Prostate gland (tissue), 2 donors: ENCODE measurements around the gene BICD1. TPM values are rescaled to one million over a fixed set of nuclear protein-coding genes. Genes with fewer than 3 reads are reported as not detected.

Experiments
- DNase-seq: peaks from one replicate; pipeline ENCODE4 v3.0.0-alpha.2; 2019; ENCODE audit warnings: low spot score
- H3K27ac ChIP-seq, 2 donors: fragments of 200-600 bp; sonication (generic); 2 replicates each; pipeline ENCODE4 v1.5.1; 2017 to 2019
- H3K27me3 ChIP-seq: fragments of 200-600 bp; sonication (generic); replicated peaks from 2 replicates; pipeline ENCODE4 v1.5.1; 2019; ENCODE audit not compliant: insufficient read depth
- H3K36me3 ChIP-seq, 2 donors: fragments of 200-600 bp; sonication (generic); 1 replicate in 1 of 2; 2 replicates in 1 of 2; pipeline versions ENCODE4 v1.5.1 to v1.8.1; 2017 to 2019
- H3K4me1 ChIP-seq: fragments of 200-600 bp; sonication (generic); replicated peaks from 2 replicates; pipeline ENCODE4 v1.5.1; 2019
- H3K4me3 ChIP-seq, 2 donors: fragments of 200-600 bp; sonication (generic); 2 replicates each; pipeline ENCODE4 v1.5.1; 2017 to 2019
- H3K9me3 ChIP-seq: fragments of 200-600 bp; sonication (generic); 2 replicates; pipeline ENCODE4 v1.5.1; 2017
- POLR2A ChIP-seq: fragments of 450-650 bp; IDR thresholded peaks from one replicate; pipeline ENCODE4 v1.6.1; 2016; ENCODE audit warnings: antibody characterized with exemption, mild to moderate bottlenecking
- POLR2AphosphoS5 ChIP-seq: sonication (generic); formaldehyde crosslinking; IDR thresholded peaks from one replicate; pipeline ENCODE4 v1.6.1; 2017; ENCODE audit warnings: antibody characterized with exemption
- WGBS: methylation state at CpG from one replicate; pipeline ENCODE4 v1.1.5; 2018; 5-methylcytosine and 5-hydroxymethylcytosine counted together
- intact Hi-C: fragments of 100-400 bp; cut with DNase I; formaldehyde crosslinking; loops from one replicate; pipeline ENCODE4 v1.14.2; 2022
- total RNA-seq, 2 donors: library from RNA; depleted of rRNA; stranded (reverse); fragments of >200 nt; gene quantifications; one replicate each; pipeline ENCODE4 v1.1.0, GENCODE V29; 2016
- TF ChIP-seq, protein P1 (sequence below), 4 experiments: fragments of 200-600 bp in 2 of 4; fragments of 450-650 bp in 2 of 4; sonication (generic) in 2 of 4; IDR thresholded peaks; 1 replicate in 3 of 4; 2 replicates in 1 of 4; pipeline ENCODE4 v1.5.1; 2016 to 2019; ENCODE audit warnings: antibody characterized with exemption in 4 of 4, mild to moderate bottlenecking in 2 of 4, moderate library complexity in 2 of 4

BICD1 gene
- total RNA-seq, 2 donors from 2014 or later: 8.6 to 26.2 TPM

DNA sequence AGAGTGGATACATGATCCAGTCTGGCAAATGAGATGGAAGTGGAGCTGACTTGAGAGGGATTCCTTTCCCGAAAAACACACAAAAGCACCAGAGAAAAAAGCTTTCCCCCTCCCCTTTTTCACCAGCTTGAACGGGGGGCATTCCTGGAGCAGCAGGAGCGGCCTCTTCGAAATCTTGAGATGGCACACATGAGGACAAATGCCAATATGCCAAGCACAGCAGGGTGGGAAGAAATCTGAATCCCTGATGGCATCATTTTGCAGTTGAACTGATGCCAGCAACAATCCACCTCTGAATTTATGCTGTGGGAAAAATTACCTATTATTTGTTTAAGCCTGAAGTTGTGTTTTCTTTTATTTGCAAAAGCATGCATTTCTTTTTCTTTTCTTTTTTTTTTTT is 29.7 kb upstream of the BICD1 start:
- Histone ChIP-seq H3K4me1 (no peaks in the 10 kb centered on the region), H3K27me3 (no peaks in the 10 kb centered on the region), H3K27ac (no peak overlapping the region), H3K36me3 (no peaks in the 10 kb centered on the region), H3K4me3 (no peak overlapping the region), H3K9me3 (no peaks in the 10 kb centered on the region)
- 34% methylated on average over 4 of the region's 4 CpGs for WGBS
- intact Hi-C loops: no loop called here
- no peak for DNase-seq
- TF ChIP-seq POLR2AphosphoS5: no peak
- no peak for TF ChIP-seq POLR2A
- TF ChIP-seq, protein P1, sequence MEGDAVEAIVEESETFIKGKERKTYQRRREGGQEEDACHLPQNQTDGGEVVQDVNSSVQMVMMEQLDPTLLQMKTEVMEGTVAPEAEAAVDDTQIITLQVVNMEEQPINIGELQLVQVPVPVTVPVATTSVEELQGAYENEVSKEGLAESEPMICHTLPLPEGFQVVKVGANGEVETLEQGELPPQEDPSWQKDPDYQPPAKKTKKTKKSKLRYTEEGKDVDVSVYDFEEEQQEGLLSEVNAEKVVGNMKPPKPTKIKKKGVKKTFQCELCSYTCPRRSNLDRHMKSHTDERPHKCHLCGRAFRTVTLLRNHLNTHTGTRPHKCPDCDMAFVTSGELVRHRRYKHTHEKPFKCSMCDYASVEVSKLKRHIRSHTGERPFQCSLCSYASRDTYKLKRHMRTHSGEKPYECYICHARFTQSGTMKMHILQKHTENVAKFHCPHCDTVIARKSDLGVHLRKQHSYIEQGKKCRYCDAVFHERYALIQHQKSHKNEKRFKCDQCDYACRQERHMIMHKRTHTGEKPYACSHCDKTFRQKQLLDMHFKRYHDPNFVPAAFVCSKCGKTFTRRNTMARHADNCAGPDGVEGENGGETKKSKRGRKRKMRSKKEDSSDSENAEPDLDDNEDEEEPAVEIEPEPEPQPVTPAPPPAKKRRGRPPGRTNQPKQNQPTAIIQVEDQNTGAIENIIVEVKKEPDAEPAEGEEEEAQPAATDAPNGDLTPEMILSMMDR (IDR thresholded peaks at IDR 0.05): no peak

DNA sequence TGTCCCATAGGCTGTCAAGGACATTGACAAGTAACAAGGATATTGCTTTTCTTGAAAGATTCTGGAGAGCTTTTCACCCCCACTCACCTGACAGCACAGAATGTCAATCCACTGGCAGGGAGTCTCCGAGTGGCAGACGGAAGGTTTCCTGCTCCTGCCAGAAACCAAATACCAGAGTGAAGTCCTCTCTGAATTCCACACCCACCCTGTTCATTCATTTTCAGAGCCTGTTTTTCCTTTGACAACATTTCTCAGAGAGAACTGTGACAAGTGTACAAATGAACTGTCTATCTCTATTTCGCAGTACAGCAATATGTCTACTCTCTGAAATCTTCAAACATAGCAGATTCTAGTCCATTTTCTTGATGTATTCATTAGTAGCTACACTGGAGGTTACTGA is 26.2 kb upstream of the BICD1 start:
- DNase-seq: no peak
- TF ChIP-seq, protein P1 (IDR thresholded peaks at IDR 0.05): no peak
- no peak for TF ChIP-seq POLR2A
- no peak for TF ChIP-seq POLR2AphosphoS5
- intact Hi-C loops: no loop called here

DNA sequence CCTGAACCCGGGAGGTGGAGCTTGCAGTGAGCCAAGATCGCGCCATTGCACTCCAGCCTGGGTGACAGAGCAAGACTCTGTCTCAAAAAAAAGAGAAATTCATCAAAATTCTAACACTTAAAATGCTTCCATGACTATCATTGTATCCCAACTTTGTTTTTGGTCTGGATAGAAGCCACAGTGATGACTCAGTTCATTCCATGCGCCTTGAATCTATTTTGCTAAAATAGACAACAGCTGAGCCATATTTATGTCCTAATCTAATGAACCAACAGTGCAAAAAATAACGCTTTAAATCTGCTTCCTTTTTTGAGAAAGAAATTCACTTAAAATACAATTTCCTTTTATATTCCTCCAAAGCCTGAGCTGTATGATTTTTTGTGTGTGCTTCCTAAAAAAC is 23.2 kb upstream of the BICD1 start:
- Histone ChIP-seq H3K4me3 (no peak overlapping the region), H3K27ac (no peak overlapping the region), H3K36me3 (no peaks in the 10 kb centered on the region), H3K27me3 (no peaks in the 10 kb centered on the region), H3K4me1 (no peaks in the 10 kb centered on the region), H3K9me3 (no peaks in the 10 kb centered on the region)
- WGBS: 83% methylated on average over 5 of the region's 5 CpGs
- TF ChIP-seq POLR2AphosphoS5 (no peak), POLR2A (no peak)
- TF ChIP-seq, protein P1 (IDR thresholded peaks at IDR 0.05): no peak
- intact Hi-C loops: no loop called here
- no peak for DNase-seq

More for the DNA sequence above, 26.2 kb upstream of the BICD1 start:
- Histone ChIP-seq H3K27me3 (no peaks in the 10 kb centered on the region), H3K9me3 (no peaks in the 10 kb centered on the region), H3K4me3 (no peak overlapping the region), H3K4me1 (no peaks in the 10 kb centered on the region), H3K27ac (no peak overlapping the region), H3K36me3 (no peaks in the 10 kb centered on the region)
- WGBS: 57% methylated on average over 3 of the region's 3 CpGs

DNA sequence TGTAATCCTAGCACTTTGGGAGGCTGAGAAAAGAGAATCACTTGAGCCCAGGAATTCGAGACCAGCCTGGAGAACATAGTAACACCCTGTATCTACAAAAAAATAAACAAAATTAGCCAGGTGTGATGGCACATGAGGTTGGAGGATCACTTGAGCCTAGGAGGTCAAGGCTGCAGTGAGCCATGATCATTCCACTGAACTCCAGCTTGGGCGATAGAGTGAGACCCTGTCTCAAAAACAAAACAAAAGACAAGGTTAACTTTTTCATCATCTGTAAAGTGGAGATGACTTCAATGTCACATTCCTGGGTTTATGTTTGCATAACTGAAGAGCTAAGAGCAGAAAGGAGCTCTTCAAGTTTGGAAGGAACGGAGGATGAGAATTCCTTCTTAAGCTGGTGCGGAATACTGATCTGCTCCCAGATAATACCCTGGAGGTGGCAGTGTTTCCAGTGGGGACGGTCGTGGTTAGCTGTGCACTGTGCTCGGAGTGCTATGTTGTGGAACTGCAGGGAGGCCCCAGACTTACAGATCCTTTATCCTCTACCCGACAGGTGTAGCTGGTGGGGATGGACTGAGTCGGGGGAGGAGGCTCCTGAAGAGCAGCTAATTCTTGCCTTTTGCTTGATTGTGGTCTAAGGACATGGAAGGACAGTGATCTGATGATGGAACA is 22.5 kb upstream of the BICD1 start:
- 47% methylated on average over 9 of the region's 9 CpGs for WGBS
- Histone ChIP-seq H3K27ac (no peak overlapping the region), H3K4me1 (no peaks in the 10 kb centered on the region), H3K9me3 (no peaks in the 10 kb centered on the region), H3K27me3 (no peaks in the 10 kb centered on the region), H3K36me3 (no peaks in the 10 kb centered on the region), H3K4me3 (no peak overlapping the region)
- DNase-seq: no peak
- TF ChIP-seq, protein P1 (IDR thresholded peaks at IDR 0.05): no peak
- TF ChIP-seq POLR2A: no peak
- intact Hi-C loops: no loop called here

DNA sequence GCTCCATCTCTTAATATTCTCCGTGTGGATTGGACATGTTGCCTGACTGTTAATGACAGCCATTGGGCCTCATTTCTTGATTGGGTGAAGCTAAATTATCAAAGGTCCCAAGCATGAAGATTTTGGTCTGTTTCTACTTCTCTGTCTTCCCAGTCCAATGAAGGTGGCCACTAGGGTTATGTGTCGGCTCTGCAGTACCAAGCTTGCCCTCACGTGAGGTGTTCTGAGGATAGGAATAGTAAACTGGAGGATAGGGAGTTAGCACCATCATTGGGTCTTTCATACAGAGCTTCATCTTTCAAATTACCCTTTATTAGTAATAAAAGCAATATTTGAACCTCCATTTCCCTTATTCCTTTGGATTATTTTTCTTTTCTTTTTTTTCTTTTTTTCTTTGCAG is 21.9 kb upstream of the BICD1 start:
- H3K27ac ChIP-seq: no peak overlapping the region
- no peak for DNase-seq
- TF ChIP-seq POLR2AphosphoS5: no peak
- TF ChIP-seq, protein P1 (IDR thresholded peaks at IDR 0.05): no peak
- no peak for TF ChIP-seq POLR2A
- intact Hi-C loops: no loop called here
- H3K4me3 ChIP-seq: no peak overlapping the region
- no peaks in the 10 kb centered on the region for H3K9me3 ChIP-seq
- H3K36me3 ChIP-seq: no peaks in the 10 kb centered on the region
- H3K4me1 ChIP-seq: no peaks in the 10 kb centered on the region
- H3K27me3 ChIP-seq: no peaks in the 10 kb centered on the region
- WGBS: 94% methylated on average over 3 of the region's 3 CpGs
